RWPE2 (cell line): Measurements from ENCODE around the gene DMBX1.

ENCODE experiments used
- ATAC-seq: fragments of 200-7000 bp; cut with Tn5 transposase; 3 replicates; pipeline ENCODE4 v1.9.1; 2021; ENCODE audit warnings: low read depth
- DNase-seq: peaks from one replicate; pipeline ENCODE4 v3.0.0-alpha.2; 2020; ENCODE audit warnings: low spot score
- H3K27ac ChIP-seq: fragments of 450-650 bp; 2 replicates; pipeline ENCODE4 v1.5.1; 2017; ENCODE audit warnings: mild to moderate bottlenecking; ENCODE audit not compliant: poor library complexity, severe bottlenecking
- H3K27me3 ChIP-seq: fragments of 250-450 bp; sonication (Bioruptor Pico); 2 replicates; pipeline ENCODE4 v1.5.1; 2021; ENCODE audit warnings: mild to moderate bottlenecking, moderate library complexity; ENCODE audit not compliant: insufficient read depth, poor library complexity, severe bottlenecking
- H3K36me3 ChIP-seq: fragments of 250-450 bp; sonication (Bioruptor Pico); 2 replicates; pipeline ENCODE4 v1.5.1; 2020; ENCODE audit warnings: low read depth, mild to moderate bottlenecking, moderate library complexity
- H3K4me1 ChIP-seq: fragments of 250-450 bp; sonication (Bioruptor Pico); 2 replicates; pipeline ENCODE4 v1.5.1; 2021; ENCODE audit warnings: mild to moderate bottlenecking, moderate library complexity; ENCODE audit not compliant: insufficient read depth, poor library complexity, severe bottlenecking
- H3K4me3 ChIP-seq: fragments of 250-450 bp; sonication (Bioruptor Pico); 2 replicates; pipeline ENCODE4 v1.5.1; 2021; ENCODE audit warnings: mild to moderate bottlenecking, moderate library complexity; ENCODE audit not compliant: severe bottlenecking
- H3K9me3 ChIP-seq: fragments of 250-450 bp; sonication (Bioruptor Pico); 2 replicates; pipeline ENCODE4 v1.5.1; 2021; ENCODE audit warnings: mild to moderate bottlenecking, moderate library complexity; ENCODE audit not compliant: severe bottlenecking
- TF ChIP-seq, protein P1 (sequence below): fragments of 450-650 bp; IDR thresholded peaks from one replicate; pipeline ENCODE4 v1.5.1; 2017; ENCODE audit warnings: mild to moderate bottlenecking, moderate library complexity; ENCODE audit not compliant: poor library complexity, severe bottlenecking

Gene DMBX1

DNA sequence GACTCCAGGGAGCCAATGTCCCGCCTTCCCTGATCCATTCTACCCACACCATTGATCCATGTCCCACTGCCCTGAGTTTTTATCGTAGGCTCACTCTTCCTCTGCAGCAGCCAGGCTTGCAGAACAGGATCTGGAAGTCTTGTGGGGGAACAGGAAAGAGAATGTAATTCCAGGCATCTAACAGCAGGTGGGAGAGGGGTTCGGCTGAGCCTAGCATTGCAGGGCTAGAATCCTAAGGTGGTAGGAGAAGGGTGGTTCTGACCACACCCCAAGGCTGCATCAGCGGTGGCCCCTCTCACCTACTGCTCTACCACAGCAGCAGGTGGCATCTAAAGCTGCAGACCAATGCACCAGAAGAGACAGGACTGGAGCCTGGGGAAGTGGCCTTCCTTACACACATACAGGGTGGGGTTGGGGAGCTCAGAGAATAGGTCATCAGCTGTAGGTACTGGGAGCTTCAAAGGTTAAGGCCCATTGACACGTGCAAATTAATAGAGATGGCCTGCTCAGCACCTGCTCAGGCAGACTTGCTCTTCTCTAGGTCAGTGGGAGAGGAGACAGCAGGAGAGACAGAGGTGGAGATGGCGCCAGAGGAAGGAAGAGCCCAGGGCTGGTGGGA is 41.3 kb downstream of the DMBX1 start:
- H3K4me3 ChIP-seq = no peak overlapping the region
- DNase-seq (no peak), ATAC-seq (no peak)
- H3K27ac ChIP-seq = no peak overlapping the region
- TF ChIP-seq, protein P1, sequence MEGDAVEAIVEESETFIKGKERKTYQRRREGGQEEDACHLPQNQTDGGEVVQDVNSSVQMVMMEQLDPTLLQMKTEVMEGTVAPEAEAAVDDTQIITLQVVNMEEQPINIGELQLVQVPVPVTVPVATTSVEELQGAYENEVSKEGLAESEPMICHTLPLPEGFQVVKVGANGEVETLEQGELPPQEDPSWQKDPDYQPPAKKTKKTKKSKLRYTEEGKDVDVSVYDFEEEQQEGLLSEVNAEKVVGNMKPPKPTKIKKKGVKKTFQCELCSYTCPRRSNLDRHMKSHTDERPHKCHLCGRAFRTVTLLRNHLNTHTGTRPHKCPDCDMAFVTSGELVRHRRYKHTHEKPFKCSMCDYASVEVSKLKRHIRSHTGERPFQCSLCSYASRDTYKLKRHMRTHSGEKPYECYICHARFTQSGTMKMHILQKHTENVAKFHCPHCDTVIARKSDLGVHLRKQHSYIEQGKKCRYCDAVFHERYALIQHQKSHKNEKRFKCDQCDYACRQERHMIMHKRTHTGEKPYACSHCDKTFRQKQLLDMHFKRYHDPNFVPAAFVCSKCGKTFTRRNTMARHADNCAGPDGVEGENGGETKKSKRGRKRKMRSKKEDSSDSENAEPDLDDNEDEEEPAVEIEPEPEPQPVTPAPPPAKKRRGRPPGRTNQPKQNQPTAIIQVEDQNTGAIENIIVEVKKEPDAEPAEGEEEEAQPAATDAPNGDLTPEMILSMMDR = no peak
- no peaks in the 10 kb centered on the region for H3K9me3 ChIP-seq
- H3K4me1 ChIP-seq = no peaks in the 10 kb centered on the region
- no peaks in the 10 kb centered on the region for H3K27me3 ChIP-seq
- H3K36me3 ChIP-seq = no peaks in the 10 kb centered on the region

DNA sequence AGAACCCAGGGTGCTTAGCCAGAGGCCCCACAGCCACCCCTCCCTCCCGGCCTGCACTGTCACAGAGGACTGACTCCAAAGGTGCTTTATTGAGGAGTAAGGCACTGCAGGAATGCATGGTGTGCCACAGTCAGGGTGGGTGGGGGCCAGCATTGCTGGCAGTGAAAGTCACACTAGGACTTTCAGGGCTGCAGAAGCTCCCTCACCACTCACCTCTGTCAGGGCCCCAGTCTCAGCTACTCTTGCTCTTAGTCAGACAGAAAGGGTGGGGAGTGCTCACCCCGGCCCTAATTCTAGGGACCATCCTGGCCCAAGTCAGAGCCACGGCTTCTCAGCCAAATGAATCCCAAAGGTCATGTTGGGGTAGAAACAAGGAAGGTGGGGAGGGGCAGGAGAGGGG is 42.5 kb downstream of the DMBX1 start:
- TF ChIP-seq, protein P1 = no peak
- H3K9me3 ChIP-seq = no peaks in the 10 kb centered on the region
- H3K27ac ChIP-seq = no peak overlapping the region
- DNase-seq (no peak), ATAC-seq (no peak)
- no peaks in the 10 kb centered on the region for H3K36me3 ChIP-seq
- H3K4me3 ChIP-seq = no peak overlapping the region
- no peaks in the 10 kb centered on the region for H3K27me3 ChIP-seq
- H3K4me1 ChIP-seq = no peaks in the 10 kb centered on the region

DNA sequence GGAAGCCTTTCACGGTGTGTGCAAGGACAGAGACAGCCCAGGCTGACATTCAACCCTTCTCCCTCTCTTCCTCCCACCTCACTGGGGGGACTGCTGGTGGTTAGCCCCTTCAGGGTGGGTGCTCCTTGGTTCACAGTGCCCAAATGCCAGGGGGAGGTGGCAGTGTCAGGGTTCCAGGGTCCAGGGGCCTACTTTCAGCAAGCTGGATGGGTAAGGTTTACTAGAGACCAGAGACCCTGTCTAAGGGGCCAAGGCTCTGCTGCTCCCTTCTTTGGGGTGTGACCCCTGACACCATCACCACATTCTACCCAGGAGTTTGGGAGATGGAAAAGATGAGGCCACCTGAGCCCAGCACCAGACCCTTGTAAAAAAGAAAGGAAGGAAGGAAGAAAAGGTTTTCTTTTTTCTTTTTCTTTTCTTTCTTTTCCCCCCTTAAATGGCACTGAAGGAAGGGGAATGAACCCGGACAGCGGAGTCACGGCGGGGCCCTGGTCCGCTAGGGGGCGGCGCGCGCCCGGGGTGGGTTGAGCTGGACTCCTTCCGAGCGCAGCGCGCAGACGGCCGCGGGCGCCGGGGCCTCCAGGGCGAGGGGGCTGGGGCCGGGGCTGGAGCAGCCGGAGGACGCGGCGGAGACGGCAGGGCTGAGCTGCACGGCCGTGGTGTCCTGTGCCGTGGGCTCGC is 43.0 kb downstream of the DMBX1 start:
- ATAC-seq (peak; percentile 66), DNase-seq (no peak)
- H3K27me3 ChIP-seq = no peaks in the 10 kb centered on the region
- TF ChIP-seq, protein P1 = peak; percentile 84
- peak overlapping the region; percentile 43 for H3K4me3 ChIP-seq
- H3K27ac ChIP-seq = no peak overlapping the region
- H3K36me3 ChIP-seq = no peaks in the 10 kb centered on the region
- no peaks in the 10 kb centered on the region for H3K4me1 ChIP-seq
- no peaks in the 10 kb centered on the region for H3K9me3 ChIP-seq

DNA sequence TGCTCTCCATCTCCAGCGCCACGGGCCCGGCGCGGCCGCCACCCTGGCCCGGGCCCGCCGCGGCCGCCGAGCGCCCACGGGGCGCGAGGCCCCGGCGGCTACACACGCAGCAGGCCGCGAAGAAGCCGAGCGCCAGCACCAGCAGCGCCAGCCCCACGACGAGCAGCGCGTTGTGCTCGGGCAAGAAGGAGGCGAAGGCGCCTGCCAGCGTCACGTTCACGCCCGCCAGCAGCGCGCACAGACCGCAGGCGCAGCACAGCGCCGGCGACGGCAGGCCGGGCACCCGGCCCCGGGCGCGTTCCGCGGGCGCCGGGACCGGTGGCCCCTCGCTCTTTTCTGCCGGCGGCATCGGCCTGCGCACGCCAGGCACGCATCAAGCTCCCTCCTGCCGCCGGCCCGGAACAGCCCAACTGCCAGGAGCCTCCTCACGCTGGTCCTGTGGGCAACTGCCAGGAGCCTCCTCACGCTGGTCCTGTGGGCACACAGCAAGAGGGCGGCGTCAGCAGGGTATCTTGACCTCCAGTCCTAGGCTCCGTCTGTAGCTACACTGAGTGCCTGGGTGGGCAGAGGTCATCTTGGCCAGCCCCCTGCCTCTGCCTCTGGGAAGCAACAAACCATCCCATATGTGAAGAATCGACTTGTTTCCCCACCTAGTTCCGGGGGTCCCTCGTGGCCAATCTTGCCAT is 43.7 kb downstream of the DMBX1 start:
- no peak overlapping the region for H3K27ac ChIP-seq
- H3K4me3 ChIP-seq = peak overlapping the region; percentile 43
- TF ChIP-seq, protein P1 = peak; percentile 54
- no peak for DNase-seq
- no peaks in the 10 kb centered on the region for H3K9me3 ChIP-seq
- H3K36me3 ChIP-seq = no peaks in the 10 kb centered on the region
- H3K27me3 ChIP-seq = no peaks in the 10 kb centered on the region
- no peaks in the 10 kb centered on the region for H3K4me1 ChIP-seq
- ATAC-seq = peak; percentile 28; the same call in 2 of the 3 replicates
